K562 (cell line): ENCODE results near the gene NPB. TPM values are rescaled to one million over a fixed set of nuclear protein-coding genes. Genes with fewer than 3 reads are reported as not detected.

Source experiments
- DDX20 ChIP-seq: fragments of 450-650 bp; IDR thresholded peaks from 2 replicates; pipeline ENCODE4 v1.6.1; 2016; ENCODE audit warnings: missing genetic modification characterization, low read depth, mild to moderate bottlenecking, missing compliant biosample characterization, moderate library complexity
- ELK1 ChIP-seq: sonication (generic); formaldehyde crosslinking; IDR thresholded peaks from 2 replicates; pipeline ENCODE4 v1.8.1; 2022; ENCODE audit warnings: missing genetic modification reagents
- GTF2A2 ChIP-seq: IDR thresholded peaks from 2 replicates; pipeline ENCODE4 v1.6.1; 2016; ENCODE audit warnings: mild to moderate bottlenecking, missing genetic modification characterization, missing compliant biosample characterization
- HDGF ChIP-seq: fragments of 450-650 bp; IDR thresholded peaks from 2 replicates; pipeline ENCODE4 v1.6.1; 2016
- L3MBTL2 ChIP-seq: fragments of 450-650 bp; IDR thresholded peaks from 2 replicates; pipeline ENCODE4 v1.6.1; 2016; ENCODE audit warnings: mild to moderate bottlenecking, moderate library complexity
- LCOR ChIP-seq: sonication (generic); formaldehyde crosslinking; IDR thresholded peaks from 2 replicates; pipeline ENCODE4 v1.8.0; 2022; ENCODE audit warnings: mild to moderate bottlenecking, missing genetic modification reagents
- PRPF4 ChIP-seq: fragments of 200-400 bp; formaldehyde crosslinking; IDR thresholded peaks from one replicate; pipeline ENCODE4 v1.6.1; 2017; ENCODE audit warnings: low read length, low read depth, mild to moderate bottlenecking; ENCODE audit not compliant: insufficient read depth, poor library complexity, severe bottlenecking
- SMARCC2 ChIP-seq: fragments of 450-650 bp; IDR thresholded peaks from 2 replicates; pipeline ENCODE4 v1.6.1; 2017; ENCODE audit warnings: antibody characterized with exemption, moderate library complexity, mild to moderate bottlenecking, low read depth
- ZBTB2 ChIP-seq: fragments of 450-650 bp; IDR thresholded peaks from 2 replicates; pipeline ENCODE4 v1.6.1; 2016; ENCODE audit warnings: antibody characterized with exemption
- ZMIZ1 ChIP-seq, 2 experiments: fragments of 150-350 bp in 1 of 2; IDR thresholded peaks; 2 replicates each; pipeline ENCODE4 v1.6.1; 2012 to 2016; ENCODE audit warnings: low read depth in 2 of 2, low read length in 2 of 2, mild to moderate bottlenecking in 1 of 2, moderate library complexity in 1 of 2
- polyA plus RNA-seq, 8 experiments: library from polyadenylated mRNA; depleted of rRNA in 4 of 8; stranded (reverse) in 5 of 8; unstranded in 3 of 8; fragments of >200 nt; fragmentation: Nextera tagmentation in 2 of 8; fragmentation: Illumina TruSeq in 1 of 8; extraction: Ambion mirVana in 2 of 8; extraction: Trizol in 1 of 8; gene quantifications; 2 replicates each; pipeline versions ENCODE4 v1.2.1 to v1.2.3, GENCODE V29; 2011 to 2014; ENCODE audit warnings: inconsistent platforms in 1 of 8, missing spikeins in 1 of 8
- total RNA-seq, 7 experiments: library from RNA; depleted of rRNA in 6 of 7; stranded (reverse); fragments of >200 nt in 6 of 7; fragmentation: Illumina TruSeq in 2 of 7; extraction: Trizol in 2 of 7; gene quantifications; 2 replicates each; pipeline versions ENCODE4 v1.2.1 to v1.2.3, GENCODE V29; 2011 to 2021; ENCODE audit warnings: low replicate concordance in 1 of 7

The NPB gene
- total and polyA plus RNA-seq, 9 of the 15 experiments (the other 6 are each of a cell fraction or from before 2014, with no cell fraction given): 0.03 to 0.61 (median 0.14) TPM; not detected in 2

GRCh38 chr17:81871387-81872230 is 30.4 kb upstream of the NPB start (continued):
- TF ChIP-seq ZMIZ1 (IDR thresholded peaks at IDR 0.05; ENCODE audit: low read depth in 2 of 2, low read length in 2 of 2): 0 out of 4 replicates have a peak, but pooled peaks of 1 of the 2 experiments have one; percentile 26
- peak; percentile 74 for TF ChIP-seq PRPF4
- peak; percentile 98 for TF ChIP-seq L3MBTL2
- TF ChIP-seq HDGF: no peak
- no peak for TF ChIP-seq DDX20
- TF ChIP-seq ZBTB2: peak; percentile 87
- no peak for TF ChIP-seq SMARCC2
- peak; percentile 71; the same call in 1 of the 2 replicates for TF ChIP-seq LCOR (CRISPR knock-in tag)
- TF ChIP-seq ELK1 (CRISPR knock-in tag): no peak
- TF ChIP-seq GTF2A2 (tag): no peak
